Muscle layer of colon (tissue), 2 donors: ENCODE results near the gene LAIR2.

Source experiments
- H3K27ac ChIP-seq: one replicate; pipeline ENCODE4 v1.7.0; 2013; ENCODE audit warnings: low read depth, mild to moderate bottlenecking, low read length, moderate library complexity
- H3K27me3 ChIP-seq, 2 donors: one replicate each; pipeline ENCODE4 v1.7.0; 2013; ENCODE audit warnings: low read length in 2 of 2, mild to moderate bottlenecking in 2 of 2; ENCODE audit not compliant: insufficient read depth in 2 of 2, control insufficient read depth in 1 of 2
- H3K36me3 ChIP-seq: one replicate; pipeline ENCODE4 v1.7.0; 2013; ENCODE audit warnings: mild to moderate bottlenecking, low read length; ENCODE audit not compliant: insufficient read depth
- H3K4me1 ChIP-seq: one replicate; pipeline ENCODE4 v1.7.0; 2013; ENCODE audit warnings: mild to moderate bottlenecking, low read length; ENCODE audit not compliant: insufficient read depth
- H3K4me3 ChIP-seq, 2 donors: one replicate each; pipeline ENCODE4 v1.7.0; 2013; ENCODE audit warnings: low read length in 2 of 2, low read depth in 1 of 2, mild to moderate bottlenecking in 1 of 2, moderate library complexity in 1 of 2
- H3K9ac ChIP-seq: one replicate; pipeline ENCODE4 v1.7.0; 2013; ENCODE audit warnings: low read length
- H3K9me3 ChIP-seq: one replicate; pipeline ENCODE4 v1.7.0; 2013; ENCODE audit warnings: mild to moderate bottlenecking, low read length
- donor health status: abdominal sarcoma.
- donor health status: Adenocarcinoma of cecum.

Gene LAIR2

GRCh38 chr19:54469496-54469934 lies 33.1 kb upstream of the LAIR2 start:
- Histone ChIP-seq H3K9me3 (no peaks in the 10 kb centered on the region), H3K4me1 (peaks cover 5% of the 10 kb centered on the region), H3K27ac (no peak overlapping the region), H3K4me3 (no peak overlapping the region), H3K9ac (no peak overlapping the region), H3K27me3 (peaks cover 0 to 16% of the 10 kb centered on the region in 2 donors), H3K36me3 (no peaks in the 10 kb centered on the region)

DNA sequence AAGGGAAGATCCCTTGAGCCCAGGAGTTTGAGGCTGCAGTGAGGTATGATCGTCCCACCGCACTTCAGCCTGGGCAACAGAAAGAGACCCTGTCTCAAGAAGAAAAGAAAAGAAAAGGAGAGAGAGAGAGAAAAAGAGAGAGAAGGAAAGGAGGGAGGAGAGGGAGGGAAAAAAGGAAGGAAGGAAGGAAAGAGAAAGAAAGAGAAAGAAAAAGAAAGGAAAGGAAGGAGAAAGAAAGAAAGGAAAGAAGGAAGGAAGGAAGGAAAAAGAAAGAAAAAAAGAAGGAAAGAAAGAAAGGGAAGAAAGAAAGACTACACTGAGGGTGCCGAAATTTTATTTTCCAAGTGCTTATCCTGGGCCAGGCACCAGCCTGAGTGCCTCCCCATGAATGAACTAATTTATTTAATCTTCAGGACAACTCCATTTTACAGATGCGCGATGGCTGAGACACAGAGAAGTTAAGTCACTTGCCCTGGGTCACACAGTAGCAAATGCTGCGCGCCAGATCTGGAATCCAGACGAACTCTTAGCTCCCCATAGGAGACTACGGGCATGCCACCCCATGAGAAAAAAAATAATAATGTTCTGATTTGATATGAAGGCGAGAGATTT lies 32.2 kb upstream of the LAIR2 start:
- H3K27ac ChIP-seq: no peak overlapping the region
- H3K36me3 ChIP-seq: no peaks in the 10 kb centered on the region
- H3K4me3 ChIP-seq: no peak overlapping the region
- peaks cover 0 to 16% of the 10 kb centered on the region in 2 donors for H3K27me3 ChIP-seq
- no peak overlapping the region for H3K9ac ChIP-seq
- no peaks in the 10 kb centered on the region for H3K9me3 ChIP-seq
- H3K4me1 ChIP-seq: peaks cover 5% of the 10 kb centered on the region

- no peak overlapping the region for H3K9ac ChIP-seq
- peaks cover 0 to 16% of the 10 kb centered on the region in 2 donors for H3K27me3 ChIP-seq
- peak overlapping the region; percentile 42 for H3K27ac ChIP-seq
Measured at GRCh38 chr19:54470991-54471782, 31.4 kb upstream of the LAIR2 start.

GRCh38 chr19:54473071-54473891 lies 29.4 kb upstream of the LAIR2 start, which contains the start of gene CDC42EP5:
Gene CDC42EP5, minus strand, starts transcription at chr19:54473296. Its CDS starts 7,749 bp downstream, at chr19:54465547.
- peak within 1 kb of the TSS; percentile 45 for H3K27ac ChIP-seq
- no peaks in the 10 kb centered on the region for H3K9me3 ChIP-seq
- no peak within 1 kb of the TSS for H3K9ac ChIP-seq
- peaks cover 0 to 22% of the 10 kb centered on the region in 2 donors for H3K27me3 ChIP-seq
- H3K4me1 ChIP-seq: peaks cover 5% of the 10 kb centered on the region
- H3K36me3 ChIP-seq: no peaks in the 10 kb centered on the region
- peak within 1 kb of the TSS in 1 of 2 donors; percentile 41 for H3K4me3 ChIP-seq

More at GRCh38 chr19:54470991-54471782, 31.4 kb upstream of the LAIR2 start:
- Histone ChIP-seq H3K4me1 (peaks cover 5% of the 10 kb centered on the region), H3K4me3 (peak overlapping the region in 1 of 2 donors; percentile 18), H3K36me3 (no peaks in the 10 kb centered on the region), H3K9me3 (no peaks in the 10 kb centered on the region)

GRCh38 chr19:54473892-54474372 lies 28.7 kb upstream of the LAIR2 start:
- Histone ChIP-seq H3K27me3 (peaks cover 3 to 22% of the 10 kb centered on the region in 2 donors), H3K9ac (no peak overlapping the region), H3K4me1 (peaks cover 5% of the 10 kb centered on the region), H3K36me3 (no peaks in the 10 kb centered on the region), H3K4me3 (peak overlapping the region in 1 of 2 donors; percentile 41), H3K9me3 (no peaks in the 10 kb centered on the region), H3K27ac (peak overlapping the region; percentile 45)

DNA sequence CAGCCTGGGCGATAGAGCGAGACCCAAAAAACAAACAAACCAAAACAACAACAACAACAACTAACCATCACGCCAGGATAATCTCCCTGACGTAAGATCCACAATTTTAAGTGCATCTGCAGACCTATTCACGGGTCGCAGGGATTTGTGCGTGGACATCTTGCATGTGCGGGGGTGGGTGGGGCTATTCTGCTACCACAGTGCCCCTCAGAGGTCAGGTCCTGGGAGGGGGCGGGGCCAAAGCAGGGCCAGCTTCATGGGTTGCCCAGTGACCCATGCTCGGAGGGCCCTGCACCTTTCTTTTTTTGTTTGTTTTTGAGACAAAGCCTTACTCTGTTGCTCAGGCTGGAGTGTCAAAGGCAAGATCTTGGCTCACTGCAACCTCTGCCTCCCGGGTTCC lies 26.9 kb upstream of the LAIR2 start:
- Histone ChIP-seq H3K9me3 (no peaks in the 10 kb centered on the region), H3K27ac (no peak overlapping the region), H3K27me3 (peaks cover 6 to 16% of the 10 kb centered on the region in 2 donors), H3K4me3 (no peak overlapping the region), H3K36me3 (no peaks in the 10 kb centered on the region), H3K9ac (no peak overlapping the region), H3K4me1 (peaks cover 5% of the 10 kb centered on the region)

GRCh38 chr19:54477650-54478049 lies 25.0 kb upstream of the LAIR2 start:
- Histone ChIP-seq H3K27me3 (peaks cover 6% of the 10 kb centered on the region in 2 donors), H3K4me1 (peaks cover 5% of the 10 kb centered on the region), H3K9ac (no peak overlapping the region), H3K4me3 (no peak overlapping the region), H3K9me3 (no peaks in the 10 kb centered on the region), H3K27ac (no peak overlapping the region), H3K36me3 (no peaks in the 10 kb centered on the region)

DNA sequence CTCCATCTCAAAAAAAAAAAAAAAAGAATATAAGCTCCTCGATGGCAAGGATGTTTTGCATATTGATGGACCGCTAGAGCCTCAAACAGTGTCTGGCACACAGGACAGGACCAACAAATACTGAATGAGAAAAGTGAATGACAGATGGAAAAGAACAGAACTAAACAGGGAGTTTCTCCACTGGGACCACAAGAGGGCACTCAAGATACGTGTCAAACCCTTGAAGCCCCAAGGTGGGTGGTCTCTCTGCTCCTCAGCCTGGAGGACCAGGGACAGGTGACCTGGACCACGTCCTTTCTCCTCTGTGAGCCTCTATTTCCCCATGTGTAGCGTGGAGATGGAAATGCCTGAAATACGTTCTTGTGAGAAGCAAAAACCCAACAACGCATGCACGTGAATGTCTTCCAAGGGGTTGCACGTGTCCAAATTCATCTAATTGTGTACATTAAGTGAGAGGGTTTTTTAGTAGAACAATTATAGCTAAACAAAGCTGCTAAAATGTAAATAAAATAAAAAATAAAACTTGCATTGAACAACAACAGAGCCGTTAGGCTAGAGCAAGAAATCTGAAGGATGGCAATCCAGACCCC lies 23.9 kb upstream of the LAIR2 start:
- Histone ChIP-seq H3K9me3 (no peaks in the 10 kb centered on the region), H3K4me1 (peaks cover 2% of the 10 kb centered on the region), H3K27ac (no peak overlapping the region), H3K36me3 (no peaks in the 10 kb centered on the region), H3K4me3 (no peak overlapping the region), H3K27me3 (peaks cover 6% of the 10 kb centered on the region in 2 donors), H3K9ac (no peak overlapping the region)

DNA sequence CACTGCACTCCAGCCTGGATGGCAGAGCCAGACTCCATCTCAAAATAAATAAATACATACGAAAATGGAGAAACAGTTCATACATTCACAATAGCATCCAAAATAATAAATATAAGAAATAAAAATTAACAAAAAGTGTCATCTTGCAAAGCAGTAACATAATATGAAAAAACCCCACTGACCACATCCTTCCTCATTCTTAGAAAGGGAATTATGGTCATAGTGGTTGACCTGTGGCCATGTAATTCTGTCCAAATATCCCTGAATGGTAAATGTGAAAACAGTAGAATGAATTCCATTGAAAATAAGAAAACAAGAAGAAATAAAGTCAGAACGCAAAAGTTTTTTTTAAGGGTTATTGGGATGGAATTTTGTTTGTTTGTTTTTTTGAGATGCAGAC lies 22.6 kb upstream of the LAIR2 start:
- Histone ChIP-seq H3K4me1 (no peaks in the 10 kb centered on the region), H3K36me3 (no peaks in the 10 kb centered on the region), H3K4me3 (no peak overlapping the region), H3K27ac (no peak overlapping the region), H3K27me3 (peaks cover 6% of the 10 kb centered on the region in 2 donors), H3K9me3 (no peaks in the 10 kb centered on the region), H3K9ac (no peak overlapping the region)

DNA sequence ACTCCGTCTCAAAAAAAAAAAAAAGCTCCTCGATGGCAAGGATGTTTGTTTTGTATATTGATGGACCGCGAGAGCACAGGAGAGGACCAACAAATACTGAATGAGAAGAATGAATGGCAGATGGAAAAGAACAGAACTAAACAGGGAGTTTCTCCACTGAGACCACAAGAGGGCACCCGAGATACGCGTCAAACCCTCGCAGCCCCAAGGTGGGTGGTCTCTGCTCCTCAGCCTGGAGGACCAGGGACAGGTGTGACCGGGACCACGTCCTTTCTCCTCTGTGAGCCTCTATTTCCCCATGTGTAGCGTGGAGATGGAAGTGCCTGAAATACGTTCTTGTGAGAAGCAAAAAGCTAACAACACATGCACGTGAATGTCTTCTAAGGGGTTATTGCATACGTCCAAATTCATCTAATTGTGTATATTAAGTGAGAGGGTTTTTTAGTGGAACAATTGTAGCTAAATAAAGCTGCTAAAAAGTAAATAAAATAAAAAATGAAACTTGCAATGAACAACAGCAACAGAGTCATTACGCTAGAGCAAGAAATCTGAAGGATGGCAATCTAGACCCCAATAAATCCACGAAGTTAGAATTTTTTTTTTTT lies 21.2 kb upstream of the LAIR2 start:
- Histone ChIP-seq H3K4me3 (no peak overlapping the region), H3K27ac (no peak overlapping the region), H3K4me1 (no peaks in the 10 kb centered on the region), H3K27me3 (peaks cover 6% of the 10 kb centered on the region in 2 donors), H3K9me3 (no peaks in the 10 kb centered on the region), H3K9ac (no peak overlapping the region), H3K36me3 (no peaks in the 10 kb centered on the region)
